H1 (cell line): Measurements from ENCODE around the gene QRICH1. TPM values are rescaled to one million over a fixed set of nuclear protein-coding genes. Genes with fewer than 3 reads are reported as not detected.

Experiments
- CHD2 ChIP-seq: IDR thresholded peaks from 2 replicates; pipeline ENCODE4 v1.6.1; 2012; ENCODE audit warnings: low read length, improper control_type of control experiment
- CHD7 ChIP-seq: fragments of 300-600 bp; sonication (generic); IDR thresholded peaks from 2 replicates; pipeline ENCODE4 v1.7.1; 2012; ENCODE audit warnings: low read length, moderate library complexity, mild to moderate bottlenecking, inconsistent platforms; ENCODE audit not compliant: insufficient replicate concordance
- CREB1 ChIP-seq: IDR thresholded peaks from 2 replicates; pipeline ENCODE4 v1.6.1; 2012; ENCODE audit warnings: inconsistent platforms
- EGR1 ChIP-seq: IDR thresholded peaks from 2 replicates; pipeline ENCODE4 v1.6.1; 2011; ENCODE audit warnings: low read depth, low read length, borderline replicate concordance
- FOSL1 ChIP-seq: IDR thresholded peaks from 2 replicates; pipeline ENCODE4 v1.6.1; 2011; ENCODE audit warnings: mild to moderate bottlenecking, low read depth, low read length, moderate library complexity; ENCODE audit not compliant: insufficient read depth
- POLR2AphosphoS5 ChIP-seq: IDR thresholded peaks from 2 replicates; pipeline ENCODE4 v1.6.1; 2011; ENCODE audit warnings: low read depth, low read length
- polyA plus RNA-seq, 7 experiments: library from polyadenylated mRNA; depleted of rRNA in 3 of 7; stranded (reverse) in 5 of 7; unstranded in 2 of 7; fragments of >200 nt in 5 of 7; fragments of 200-250 nt in 2 of 7; gene quantifications; 1 replicate in 5 of 7; 2 replicates in 1 of 7; 4 replicates in 1 of 7; pipeline versions ENCODE4 v1.2.1 to v1.2.3, GENCODE V29; 2011 to 2013; ENCODE audit warnings: missing spikeins in 2 of 7, mixed read lengths in 2 of 7
- total RNA-seq: library from RNA; stranded (reverse); fragmentation: NEBNext Ultra II Directional; extraction: Animal tissue kit (Norgen Biotek cat#: 25700); gene quantifications from 2 replicates; pipeline ENCODE4 v1.2.1, GENCODE V29; 2021

The QRICH1 gene
- total and polyA plus RNA-seq, 2 of the 8 experiments (the other 6 are each of a cell fraction or from before 2014, with no cell fraction given), result 128 to 142 TPM

GRCh38 chr3:49007771-49008528 lies 85.9 kb downstream of the QRICH1 start (continued):
- no peak for TF ChIP-seq CHD7
- peak; percentile 17; the same call in 1 of the 2 replicates for TF ChIP-seq POLR2AphosphoS5
- TF ChIP-seq CREB1, result 0 out of 2 replicates have a peak, but pooled peaks have one; percentile 21
- peak; percentile 29; the same call in 1 of the 2 replicates for TF ChIP-seq EGR1
- no peak for TF ChIP-seq FOSL1
- TF ChIP-seq CHD2, result no peak
- TF ChIP-seq, all 59 proteins: peak for 4
